ENCODE results near the gene DCTN5. TPM values are rescaled to one million over a fixed set of nuclear protein-coding genes. Genes with fewer than 3 reads are reported as not detected.

DCTN5 gene
- total RNA-seq, 2 experiments from 2014 or later: 46.9 to 47.8 TPM

- Mint-ChIP-seq H3K4me1 (ENCODE audit: low read depth) (no peaks in the 10 kb centered on the region), H3K9me3 (no peaks in the 10 kb centered on the region), H3K36me3 (ENCODE audit: low read depth) (no peaks in the 10 kb centered on the region), H3K4me3 (no peak overlapping the region), H3K27me3 (peaks cover 61% of the 10 kb centered on the region), H3K27ac (no peak overlapping the region)
- ATAC-seq (ENCODE audit: poor library complexity) (no peak), DNase-seq (no peak)
- ChIA-PET POLR2A (no interaction called here), CTCF (no interaction called here)
- Histone ChIP-seq H3K36me3 (ENCODE audit: insufficient read depth, low read length) (no peaks in the 10 kb centered on the region), H3K27ac (ENCODE audit: low read depth in 1 of 2, low read length in 2 of 2) (no peak overlapping the region), H3K27me3 (ENCODE audit: control insufficient read depth in 1 of 2, insufficient read depth in 2 of 2, low read length in 2 of 2) (peaks cover 36% of the 10 kb centered on the region in 2 experiments), H3K4me3 (ENCODE audit: low read length) (no peak overlapping the region), H3K4me1 (ENCODE audit: insufficient read depth, low read length) (no peaks in the 10 kb centered on the region), H3K9me3 (ENCODE audit: control insufficient read depth in 1 of 2, insufficient read depth in 1 of 2, low read length in 2 of 2) (peaks cover 5 to 7% of the 10 kb centered on the region in 2 experiments)
- TF ChIP-seq CTCF (IDR thresholded peaks at IDR 0.05): no peak
- intact Hi-C loops (cut with DNase I, micrococcal nuclease): no loop called here
Observed at GRCh38 chr16:23710504-23710903, 69.2 kb downstream of the DCTN5 start.

GRCh38 chr16:23711785-23712184 lies 70.5 kb downstream of the DCTN5 start:
- no peaks in the 10 kb centered on the region for H3K36me3 Mint-ChIP-seq (ENCODE audit: low read depth)
- ATAC-seq (ENCODE audit: poor library complexity): no peak
- no peaks in the 10 kb centered on the region for H3K4me1 ChIP-seq (ENCODE audit: insufficient read depth, low read length)
- H3K4me3 Mint-ChIP-seq: no peak overlapping the region
- peaks cover 58% of the 10 kb centered on the region for H3K27me3 Mint-ChIP-seq
- no peak for DNase-seq
- H3K9me3 ChIP-seq (ENCODE audit: control insufficient read depth in 1 of 2, insufficient read depth in 1 of 2, low read length in 2 of 2): peaks cover 5 to 7% of the 10 kb centered on the region in 2 experiments
- H3K4me1 Mint-ChIP-seq (ENCODE audit: low read depth): no peaks in the 10 kb centered on the region
- no peak overlapping the region for H3K27ac ChIP-seq (ENCODE audit: low read depth in 1 of 2, low read length in 2 of 2)
- no peaks in the 10 kb centered on the region for H3K36me3 ChIP-seq (ENCODE audit: insufficient read depth, low read length)
- H3K4me3 ChIP-seq (ENCODE audit: low read length): no peak overlapping the region
- intact Hi-C loops (cut with DNase I, micrococcal nuclease): no loop called here
- POLR2A ChIA-PET: no interaction called here
- CTCF ChIA-PET: no interaction called here
- no peaks in the 10 kb centered on the region for H3K9me3 Mint-ChIP-seq
- no peak overlapping the region for H3K27ac Mint-ChIP-seq
- H3K27me3 ChIP-seq (ENCODE audit: control insufficient read depth in 1 of 2, insufficient read depth in 2 of 2, low read length in 2 of 2): peaks cover 32 to 36% of the 10 kb centered on the region in 2 experiments
- no peak for TF ChIP-seq CTCF (IDR thresholded peaks at IDR 0.05)

GRCh38 chr16:23712976-23713375 lies 71.7 kb downstream of the DCTN5 start, which contains the start of gene ERN2:
Gene ERN2 (minus strand): TSS chr16:23713222. CDS start chr16:23713187, 35 bp downstream.
- no peak for DNase-seq
- ChIA-PET POLR2A (no interaction called here), CTCF (no interaction called here)
- intact Hi-C loops (cut with DNase I, micrococcal nuclease): no loop called here
- no peak for TF ChIP-seq CTCF (IDR thresholded peaks at IDR 0.05)
- peaks cover 63% of the 10 kb centered on the region for H3K27me3 Mint-ChIP-seq
- H3K36me3 Mint-ChIP-seq (ENCODE audit: low read depth): no peaks in the 10 kb centered on the region
- no peaks in the 10 kb centered on the region for H3K4me1 Mint-ChIP-seq (ENCODE audit: low read depth)
- Histone ChIP-seq H3K27ac (ENCODE audit: low read depth in 1 of 2, low read length in 2 of 2) (no peak within 1 kb of the TSS), H3K9me3 (ENCODE audit: control insufficient read depth in 1 of 2, insufficient read depth in 1 of 2, low read length in 2 of 2) (peaks cover 5 to 7% of the 10 kb centered on the region in 2 experiments), H3K4me1 (ENCODE audit: insufficient read depth, low read length) (no peaks in the 10 kb centered on the region), H3K27me3 (ENCODE audit: control insufficient read depth in 1 of 2, insufficient read depth in 2 of 2, low read length in 2 of 2) (peaks cover 32 to 36% of the 10 kb centered on the region in 2 experiments), H3K4me3 (ENCODE audit: low read length) (no peak within 1 kb of the TSS), H3K36me3 (ENCODE audit: insufficient read depth, low read length) (no peaks in the 10 kb centered on the region)
- H3K27ac Mint-ChIP-seq: no peak within 1 kb of the TSS
- ATAC-seq (ENCODE audit: poor library complexity): no peak
- H3K9me3 Mint-ChIP-seq: no peaks in the 10 kb centered on the region
- no peak within 1 kb of the TSS for H3K4me3 Mint-ChIP-seq
